Mesodermal cell (in vitro differentiated cells): Measurements from ENCODE around the gene CEP164.

Experiments
- H3K27ac ChIP-seq: 2 replicates; pipeline ENCODE4 v1.7.0; 2013; ENCODE audit warnings: mild to moderate bottlenecking, low read depth, low read length, moderate library complexity; ENCODE audit not compliant: severe bottlenecking
- H3K36me3 ChIP-seq: 2 replicates; pipeline ENCODE4 v1.7.1; 2013; ENCODE audit warnings: mild to moderate bottlenecking, low read length, moderate library complexity; ENCODE audit not compliant: control insufficient read depth, insufficient read depth
- H3K4me1 ChIP-seq: one replicate; pipeline ENCODE4 v1.7.1; 2013; ENCODE audit warnings: mild to moderate bottlenecking, low read length; ENCODE audit not compliant: insufficient read depth, control insufficient read depth, poor library complexity, severe bottlenecking
- H3K4me3 ChIP-seq: 2 replicates; pipeline ENCODE4 v1.7.0; 2013; ENCODE audit warnings: low read length, control low read depth, mild to moderate bottlenecking; ENCODE audit not compliant: insufficient read depth, poor library complexity, severe bottlenecking; ENCODE audit errors: extremely low read depth
- H3K9me3 ChIP-seq: 2 replicates; pipeline ENCODE4 v1.7.1; 2013; ENCODE audit warnings: mild to moderate bottlenecking, low read length, moderate library complexity; ENCODE audit not compliant: control insufficient read depth
- WGBS, 2 experiments: methylation state at CpG; one replicate each; pipeline ENCODE4 v1.1.5; 2013; ENCODE audit warnings: missing lambda C conversion rate in 2 of 2; ENCODE audit not compliant: insufficient coverage in 2 of 2; 5-methylcytosine and 5-hydroxymethylcytosine counted together

The CEP164 gene

DNA sequence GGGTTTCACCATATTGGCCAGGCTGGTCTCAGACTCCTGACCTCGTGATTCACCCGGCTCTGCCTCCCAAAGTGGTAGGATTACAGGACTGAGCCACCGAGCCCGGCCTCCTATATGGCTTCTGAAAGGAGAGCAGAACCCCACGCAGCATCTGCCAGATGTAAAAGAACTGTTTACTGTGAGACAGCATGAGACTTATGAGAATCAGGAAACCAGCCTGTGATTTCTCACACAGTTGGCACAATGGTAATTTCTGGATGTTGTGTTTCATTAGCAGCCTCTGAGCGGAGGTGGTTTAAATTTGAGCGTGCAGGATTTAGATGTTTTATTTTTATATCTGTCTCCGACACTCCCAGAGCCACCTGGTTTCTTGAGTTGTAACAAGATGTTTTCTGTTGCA is 33.8 kb downstream of the CEP164 start:
- Histone ChIP-seq H3K27ac (no peak overlapping the region), H3K9me3 (no peaks in the 10 kb centered on the region), H3K36me3 (peaks cover 71% of the 10 kb centered on the region), H3K4me1 (no peaks in the 10 kb centered on the region), H3K4me3 (no peak overlapping the region)
- WGBS, 2 experiments: 96% methylated on average over 6 to 8 of the region's 8 CpGs

DNA sequence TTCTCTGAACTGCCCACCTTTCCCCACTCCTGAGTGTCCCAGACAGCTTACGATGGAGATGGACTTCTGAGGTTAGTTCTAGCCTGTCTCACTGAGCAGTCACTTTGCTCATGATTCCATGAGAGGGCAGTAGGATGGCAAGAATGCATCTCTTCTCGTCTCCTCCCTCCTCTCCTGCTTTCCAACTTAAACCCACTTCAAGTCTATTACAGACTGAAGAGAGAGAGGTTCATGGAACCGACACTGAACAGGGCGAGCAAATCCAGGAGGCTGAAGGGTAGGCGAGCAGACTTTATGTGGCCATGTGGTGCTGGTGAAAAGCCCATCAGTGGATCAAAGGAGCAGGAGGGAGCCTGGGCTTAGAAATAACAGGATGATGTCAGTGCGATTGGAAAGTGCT is 38.6 kb downstream of the CEP164 start:
- no peaks in the 10 kb centered on the region for H3K9me3 ChIP-seq
- 95% methylated on average over 4 to 5 of the region's 6 CpGs for WGBS, 2 experiments
- no peak overlapping the region for H3K27ac ChIP-seq
- H3K4me1 ChIP-seq: no peaks in the 10 kb centered on the region
- peaks cover 70% of the 10 kb centered on the region for H3K36me3 ChIP-seq
- no peak overlapping the region for H3K4me3 ChIP-seq

- H3K4me1 ChIP-seq: no peaks in the 10 kb centered on the region
- H3K36me3 ChIP-seq: peaks cover 72% of the 10 kb centered on the region
- WGBS, 2 experiments: 94% methylated on average over 2 of the region's 2 CpGs
- no peak overlapping the region for H3K27ac ChIP-seq
- H3K4me3 ChIP-seq: no peak overlapping the region
- H3K9me3 ChIP-seq: no peaks in the 10 kb centered on the region
Measured at GRCh38 chr11:117366875-117367274, 39.2 kb downstream of the CEP164 start.

- no peaks in the 10 kb centered on the region for H3K9me3 ChIP-seq
- H3K27ac ChIP-seq: no peak overlapping the region
- H3K4me1 ChIP-seq: no peaks in the 10 kb centered on the region
- 80% methylated on average over 1 of the region's 1 CpG; no CpG with 5 or more reads in 1 of the 2 experiments for WGBS, 2 experiments
- no peak overlapping the region for H3K4me3 ChIP-seq
- H3K36me3 ChIP-seq: peaks cover 65% of the 10 kb centered on the region
Measured at GRCh38 chr11:117369534-117369933, 41.9 kb downstream of the CEP164 start.

DNA sequence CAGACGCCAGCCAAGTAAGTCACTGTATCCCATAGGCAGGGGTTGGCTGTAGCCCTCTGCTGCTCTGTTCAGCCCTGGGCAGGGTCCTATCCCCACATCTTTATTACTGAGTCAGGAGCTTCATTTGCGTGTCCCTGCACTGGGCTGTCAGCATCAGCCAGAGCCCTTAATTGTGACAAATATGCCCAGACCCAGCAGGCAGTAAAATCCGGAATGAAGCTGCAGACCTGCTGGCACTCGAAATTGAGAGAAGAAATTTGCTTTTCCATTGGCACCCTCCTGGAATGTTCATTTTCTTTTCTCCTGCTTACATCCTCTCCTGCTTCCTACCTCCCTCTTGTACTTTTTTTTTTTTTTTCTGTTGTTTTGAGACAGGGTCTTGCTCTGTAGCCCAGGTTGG is 43.8 kb downstream of the CEP164 start:
- Histone ChIP-seq H3K9me3 (no peaks in the 10 kb centered on the region), H3K27ac (no peak overlapping the region), H3K4me3 (no peak overlapping the region), H3K36me3 (peaks cover 70% of the 10 kb centered on the region), H3K4me1 (no peaks in the 10 kb centered on the region)
- whole genome bisulfite sequencing, 2 experiments: 93 to 95% methylated on average over 4 of the region's 4 CpGs

DNA sequence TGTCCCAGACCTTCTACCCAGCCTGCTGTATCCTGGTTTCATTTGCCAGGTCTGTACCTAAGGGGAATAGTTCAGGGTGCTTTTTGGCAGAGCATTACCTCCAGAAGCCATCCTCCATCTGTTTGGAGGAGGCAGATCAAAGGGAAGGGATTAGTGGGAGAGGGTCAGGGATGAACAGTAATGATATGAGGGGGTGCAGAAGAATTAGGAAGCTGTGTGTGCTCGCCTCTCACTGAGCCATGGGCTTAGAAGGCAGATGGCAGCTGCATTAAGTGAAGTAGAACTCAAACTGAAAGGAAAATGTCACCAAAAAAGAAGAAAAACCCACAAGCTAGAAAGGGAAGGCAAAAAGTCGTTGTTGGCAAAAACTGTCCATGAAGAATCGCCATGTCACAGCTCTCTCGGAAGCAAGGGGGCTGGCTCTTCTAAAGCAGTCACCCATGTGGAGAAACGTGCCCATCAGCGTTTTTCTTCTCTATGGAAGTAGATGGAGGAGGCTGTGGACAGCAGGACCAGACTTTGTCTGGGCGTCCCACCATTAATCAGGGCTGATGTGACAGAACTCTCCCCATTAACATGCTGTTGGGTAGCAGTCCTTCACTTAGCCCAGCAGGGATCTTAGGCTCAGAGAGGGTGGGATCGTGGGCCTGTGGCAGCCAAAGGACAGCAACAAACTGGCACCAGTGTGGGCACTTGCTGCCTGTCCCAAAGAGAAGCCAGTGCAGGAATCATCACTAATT is 46.8 kb downstream of the CEP164 start:
- Histone ChIP-seq H3K4me3 (no peak overlapping the region), H3K9me3 (no peaks in the 10 kb centered on the region), H3K4me1 (no peaks in the 10 kb centered on the region), H3K36me3 (peaks cover 65% of the 10 kb centered on the region), H3K27ac (no peak overlapping the region)
- WGBS, 2 experiments: 89 to 92% methylated on average over 4 to 7 of the region's 8 CpGs

DNA sequence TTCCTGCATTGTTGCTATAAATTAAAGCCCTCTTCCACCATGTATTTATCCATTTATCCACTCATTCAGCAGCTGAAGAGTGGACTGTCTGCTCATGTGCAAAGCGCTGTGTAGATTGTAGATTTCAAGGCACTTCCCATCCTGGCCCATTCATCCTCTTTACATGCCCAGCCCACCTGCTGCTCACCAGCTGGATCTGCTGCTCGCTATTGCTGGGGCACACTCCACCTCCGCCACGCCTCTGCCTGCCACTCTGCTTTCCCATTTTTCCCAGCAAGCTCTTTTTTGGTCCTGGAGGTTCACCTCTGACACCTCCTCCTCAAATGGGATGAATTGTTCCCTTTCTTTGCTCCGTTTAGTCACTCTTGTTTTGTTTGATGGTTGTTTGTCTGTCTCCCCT is 48.3 kb downstream of the CEP164 start:
- Histone ChIP-seq H3K4me3 (no peak overlapping the region), H3K4me1 (no peaks in the 10 kb centered on the region), H3K9me3 (no peaks in the 10 kb centered on the region), H3K27ac (no peak overlapping the region), H3K36me3 (peaks cover 68% of the 10 kb centered on the region)
- 92 to 93% methylated on average over 3 of the region's 5 CpGs for WGBS, 2 experiments

DNA sequence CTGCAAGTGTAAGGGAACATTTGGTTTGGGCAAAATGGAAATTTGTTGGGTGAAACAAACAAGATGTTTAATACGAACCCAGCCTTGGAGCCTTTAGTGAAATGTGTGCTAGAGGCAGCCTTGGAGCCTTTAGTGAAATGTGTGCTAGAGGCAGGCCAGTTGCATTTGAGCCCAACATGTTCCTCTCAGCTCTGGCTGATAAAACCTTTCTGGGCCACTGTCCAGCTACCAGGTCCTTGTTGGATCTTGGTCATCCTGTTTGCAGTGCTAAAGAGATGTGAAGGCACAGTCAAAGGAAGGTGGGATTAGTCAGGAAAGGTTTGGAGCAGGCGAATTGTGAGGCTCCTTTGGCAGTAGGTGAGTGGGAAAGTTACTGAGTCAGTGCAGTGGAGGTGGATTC is 48.9 kb downstream of the CEP164 start:
- no peak overlapping the region for H3K4me3 ChIP-seq
- no peaks in the 10 kb centered on the region for H3K4me1 ChIP-seq
- no peaks in the 10 kb centered on the region for H3K9me3 ChIP-seq
- peaks cover 68% of the 10 kb centered on the region for H3K36me3 ChIP-seq
- no peak overlapping the region for H3K27ac ChIP-seq
- WGBS, 2 experiments: 93 to 95% methylated on average over 1 to 2 of the region's 2 CpGs

DNA sequence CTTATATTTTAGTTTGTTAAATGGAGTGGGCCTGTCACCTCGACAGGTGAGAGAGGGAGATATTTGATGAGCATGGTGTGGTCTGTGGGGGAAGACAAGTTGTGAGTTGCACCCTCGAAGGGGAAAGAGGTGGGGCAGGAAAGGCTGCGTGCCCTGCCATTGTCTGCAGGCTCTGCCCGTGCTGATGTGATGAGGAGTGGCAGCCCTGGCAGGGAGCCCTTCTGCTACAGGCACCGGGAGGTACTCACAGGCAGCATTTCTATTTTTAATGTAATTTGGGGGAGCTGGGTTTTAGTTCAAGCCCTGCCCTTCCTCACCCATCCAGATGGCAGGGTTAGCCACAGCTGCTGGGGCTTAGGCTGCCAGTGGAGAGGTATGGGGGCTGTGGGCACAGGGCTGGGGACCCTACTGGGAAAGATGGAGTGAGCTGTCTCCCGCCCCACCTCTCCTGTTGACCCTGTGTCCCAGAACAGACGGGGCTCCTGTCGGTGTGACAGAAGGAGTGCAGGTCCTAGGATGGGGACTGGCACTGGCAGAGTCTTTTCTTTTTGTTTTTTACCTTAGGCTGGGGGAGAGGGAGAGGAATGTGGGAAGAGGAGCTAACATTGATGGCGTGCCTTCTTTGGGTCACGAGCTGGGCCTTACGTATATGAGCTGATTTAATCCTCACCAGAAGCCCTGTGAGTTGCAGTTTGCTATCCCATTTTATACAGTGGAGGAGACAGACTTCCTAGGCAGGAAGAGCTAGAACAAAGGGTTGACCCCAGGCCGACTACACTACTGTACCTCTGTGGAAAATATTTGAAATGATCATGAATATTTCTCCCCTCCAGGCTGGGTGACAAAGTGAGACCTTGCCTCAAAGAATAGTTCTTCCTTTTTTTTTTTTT is 51.6 kb downstream of the CEP164 start:
- Histone ChIP-seq H3K4me1 (no peaks in the 10 kb centered on the region), H3K9me3 (no peaks in the 10 kb centered on the region), H3K4me3 (no peak overlapping the region), H3K36me3 (peaks cover 68% of the 10 kb centered on the region), H3K27ac (no peak overlapping the region)
- 91 to 92% methylated on average over 7 to 10 of the region's 12 CpGs for WGBS, 2 experiments

DNA sequence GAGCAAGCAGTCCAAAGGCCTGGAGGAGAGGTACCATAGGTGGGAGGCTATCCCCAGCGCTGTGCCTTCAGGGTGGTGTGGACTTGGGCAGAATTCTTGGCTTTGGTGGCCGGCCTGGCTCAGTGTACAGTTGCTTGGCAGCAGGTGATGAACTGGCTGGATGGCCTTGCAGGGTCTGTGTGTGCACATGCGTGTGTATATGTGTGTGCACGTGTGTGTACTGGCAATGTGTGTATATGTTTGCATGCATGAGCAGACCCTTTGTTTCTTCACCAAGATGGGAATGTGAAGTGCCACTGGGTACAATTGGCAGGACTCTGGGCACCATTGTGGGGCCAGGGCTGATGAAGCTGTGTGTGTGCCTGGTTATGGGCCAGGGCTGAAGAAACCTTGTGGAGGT is 53.0 kb downstream of the CEP164 start:
- Histone ChIP-seq H3K9me3 (no peaks in the 10 kb centered on the region), H3K36me3 (peaks cover 64% of the 10 kb centered on the region), H3K4me3 (no peak overlapping the region), H3K4me1 (no peaks in the 10 kb centered on the region), H3K27ac (no peak overlapping the region)
- 90 to 100% methylated on average over 4 of the region's 4 CpGs for WGBS, 2 experiments
